BLaER1 treated with 17β-estradiol and CSF1 and Interleukin-3, amounts not matched to agents 10 nM and 100 nM (cell line): ENCODE data around the gene TP63.

ENCODE experiments used
- H3K27ac ChIP-seq, 11 experiments: shearing (Covaris generic); formaldehyde crosslinking; 2 replicates each; pipeline ENCODE4 v1.8.1; 2022
- H3K27me3 ChIP-seq, 11 experiments: shearing (Covaris generic); formaldehyde crosslinking; 2 replicates each; pipeline ENCODE4 v1.8.1; 2022
- H3K36me3 ChIP-seq, 11 experiments: shearing (Covaris generic); formaldehyde crosslinking; 2 replicates each; pipeline ENCODE4 v1.8.1; 2022
- H3K4me1 ChIP-seq, 10 experiments: shearing (Covaris generic); formaldehyde crosslinking; 2 replicates each; pipeline ENCODE4 v1.8.1; 2022
- H3K4me2 ChIP-seq, 11 experiments: shearing (Covaris generic); formaldehyde crosslinking; 2 replicates each; pipeline ENCODE4 v1.8.1; 2022
- H3K4me3 ChIP-seq, 10 experiments: shearing (Covaris generic); formaldehyde crosslinking; 2 replicates each; pipeline ENCODE4 v1.8.1; 2022
- H3K9ac ChIP-seq, 11 experiments: shearing (Covaris generic); formaldehyde crosslinking; 2 replicates each; pipeline ENCODE4 v1.8.1; 2022
- H3K9me3 ChIP-seq, 11 experiments: shearing (Covaris generic); formaldehyde crosslinking; replicated peaks in 1 of 11; 2 replicates each; pipeline ENCODE4 v1.8.1; 2022
- H4K20me1 ChIP-seq, 11 experiments: shearing (Covaris generic); formaldehyde crosslinking; 2 replicates each; pipeline ENCODE4 v1.8.1; 2022
- Cebpa-rat ChIP-seq, 11 experiments: shearing (Covaris generic); IDR thresholded peaks; 2 replicates each; pipeline ENCODE4 v1.8.1; 2022

The TP63 gene

DNA sequence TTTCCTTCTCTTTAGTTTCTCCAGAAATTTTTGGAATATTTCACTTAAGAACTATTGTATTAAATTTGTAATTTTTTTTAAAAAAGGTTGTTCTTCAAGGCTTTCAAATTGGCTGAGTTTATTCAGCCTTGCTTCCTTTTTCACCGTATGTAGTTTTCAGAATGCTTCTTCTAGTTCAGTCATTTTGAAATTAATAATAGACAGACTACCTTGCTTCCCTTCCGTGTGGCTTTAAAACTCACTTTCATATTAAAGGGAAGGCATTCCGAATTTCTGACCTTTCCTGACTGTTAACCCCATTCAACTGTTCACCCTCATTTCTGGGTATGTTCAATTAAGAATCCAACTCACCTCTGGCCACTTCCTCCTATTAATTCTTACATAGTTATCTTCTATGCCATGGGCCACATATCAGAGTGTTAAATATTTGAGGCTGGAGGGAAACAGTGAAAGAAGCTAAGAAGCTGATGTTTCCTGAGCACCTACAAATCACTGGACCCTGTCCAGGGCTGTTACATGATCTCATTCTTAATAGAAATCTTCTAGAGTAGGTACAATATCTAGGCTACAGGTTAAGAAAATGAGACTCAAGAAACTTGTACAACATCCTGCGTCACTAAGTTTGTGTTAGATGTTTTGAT is 252.0 kb downstream of the TP63 start:
- Histone ChIP-seq H3K9me3 (no peaks in the 10 kb centered on the region), H3K27me3 (no peaks in the 10 kb centered on the region), H3K36me3 (no peaks in the 10 kb centered on the region), H4K20me1 (no peaks in the 10 kb centered on the region), H3K9ac (no peak overlapping the region), H3K4me1 (0 out of 20 replicates have a peak, but pooled peaks cover 0 to under 1% (median 0%) of the 10 kb centered on the region in 10 experiments), H3K4me2 (no peak overlapping the region), H3K27ac (no peak overlapping the region), H3K4me3 (no peak overlapping the region)
- TF ChIP-seq Cebpa-rat (IDR thresholded peaks at IDR 0.05), result no peak

GRCh38 chr3:189890496-189890895 is 259.3 kb downstream of the TP63 start:
- H3K27ac ChIP-seq, result no peak overlapping the region
- H4K20me1 ChIP-seq, result no peaks in the 10 kb centered on the region
- no peak for TF ChIP-seq Cebpa-rat (IDR thresholded peaks at IDR 0.05)
- no peak overlapping the region for H3K4me2 ChIP-seq
- peaks cover 0 to 5% (median under 1%) of the 10 kb centered on the region in 10 experiments; a peak in 9 of 20 replicates for H3K4me1 ChIP-seq
- H3K9me3 ChIP-seq, result no peaks in the 10 kb centered on the region
- H3K9ac ChIP-seq, result no peak overlapping the region
- H3K4me3 ChIP-seq, result no peak overlapping the region
- H3K27me3 ChIP-seq, result no peaks in the 10 kb centered on the region
- no peaks in the 10 kb centered on the region for H3K36me3 ChIP-seq

- Histone ChIP-seq H3K36me3 (no peaks in the 10 kb centered on the region), H3K4me2 (peak overlapping the region in 2 of 11 experiments; percentile 24 to 43; a peak in 2 of 22 replicates), H3K4me3 (no peak overlapping the region), H3K9me3 (no peaks in the 10 kb centered on the region), H3K27me3 (no peaks in the 10 kb centered on the region), H3K9ac (no peak overlapping the region), H3K27ac (no peak overlapping the region), H3K4me1 (peaks cover 0 to 16% (median 7%) of the 10 kb centered on the region in 10 experiments; a peak in 12 of 20 replicates), H4K20me1 (no peaks in the 10 kb centered on the region)
- no peak for TF ChIP-seq Cebpa-rat (IDR thresholded peaks at IDR 0.05)
Observed at GRCh38 chr3:189896533-189896932, 265.3 kb downstream of the TP63 start.

- Histone ChIP-seq H3K9ac (no peak overlapping the region), H4K20me1 (no peaks in the 10 kb centered on the region), H3K9me3 (no peaks in the 10 kb centered on the region), H3K27me3 (no peaks in the 10 kb centered on the region), H3K4me1 (peaks cover 0 to 16% (median 7%) of the 10 kb centered on the region in 10 experiments; a peak in 12 of 20 replicates), H3K36me3 (no peaks in the 10 kb centered on the region), H3K27ac (no peak overlapping the region), H3K4me2 (no peak overlapping the region), H3K4me3 (no peak overlapping the region)
- TF ChIP-seq Cebpa-rat (IDR thresholded peaks at IDR 0.05), result no peak
Observed at GRCh38 chr3:189897406-189897805, 266.2 kb downstream of the TP63 start.

DNA sequence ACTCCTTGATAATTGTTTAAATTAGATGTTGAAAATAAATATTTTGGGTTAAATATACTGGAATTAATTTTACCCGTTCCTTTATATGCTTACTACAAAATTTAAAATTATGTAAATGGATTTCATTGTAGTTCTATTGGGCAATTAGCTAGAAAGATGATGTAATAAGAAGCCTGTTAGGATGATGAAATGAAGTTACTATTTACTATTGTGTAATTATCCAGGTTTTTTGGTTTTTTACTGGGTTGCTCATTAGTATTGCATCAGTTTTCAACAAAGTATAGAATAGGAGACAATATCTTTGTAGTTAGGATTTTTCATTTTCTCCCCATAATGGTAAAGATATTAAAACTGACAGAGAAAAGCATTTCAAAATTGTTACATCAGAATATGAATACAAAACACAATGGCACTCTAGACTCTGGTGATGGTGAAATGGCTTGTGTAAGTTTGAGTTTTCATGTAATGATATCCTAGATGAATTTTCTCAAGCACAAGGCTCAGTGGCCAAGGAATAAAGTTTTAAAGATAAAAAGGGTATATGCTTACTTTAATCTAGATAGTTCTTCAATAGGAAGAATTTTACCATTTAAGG is 267.5 kb downstream of the TP63 start:
- Histone ChIP-seq H3K36me3 (no peaks in the 10 kb centered on the region), H3K27me3 (no peaks in the 10 kb centered on the region), H4K20me1 (no peaks in the 10 kb centered on the region), H3K4me2 (no peak overlapping the region), H3K4me1 (peaks cover 0 to 16% (median 7%) of the 10 kb centered on the region in 10 experiments; a peak in 12 of 20 replicates), H3K4me3 (no peak overlapping the region), H3K27ac (no peak overlapping the region), H3K9ac (no peak overlapping the region), H3K9me3 (no peaks in the 10 kb centered on the region)
- no peak for TF ChIP-seq Cebpa-rat (IDR thresholded peaks at IDR 0.05)

GRCh38 chr3:189899186-189899585 is 268.0 kb downstream of the TP63 start:
- H3K27ac ChIP-seq, result no peak overlapping the region
- no peaks in the 10 kb centered on the region for H3K27me3 ChIP-seq

DNA sequence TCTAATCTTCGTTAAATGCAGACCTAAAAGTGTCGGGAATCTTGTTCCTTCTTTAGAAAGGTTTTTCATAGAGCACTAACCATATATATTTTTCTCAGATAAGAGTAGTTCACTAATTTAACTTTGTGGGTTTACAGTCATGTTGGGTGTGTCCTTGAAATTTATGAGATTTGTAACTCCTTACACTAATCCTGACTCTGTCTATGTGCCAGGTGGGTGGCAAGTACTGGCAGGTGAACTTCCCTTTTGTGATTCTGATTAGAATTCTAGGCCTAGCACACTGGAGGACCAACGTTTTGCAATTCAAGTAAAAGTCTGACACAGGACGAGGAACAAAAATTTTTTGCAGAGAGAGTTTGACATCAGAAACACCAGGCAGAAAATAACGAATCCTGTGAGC is 269.4 kb downstream of the TP63 start:
- no peaks in the 10 kb centered on the region for H4K20me1 ChIP-seq
- no peaks in the 10 kb centered on the region for H3K36me3 ChIP-seq
- peaks cover 0 to 11% (median 6%) of the 10 kb centered on the region in 10 experiments; a peak in 12 of 20 replicates for H3K4me1 ChIP-seq
- no peak overlapping the region for H3K4me3 ChIP-seq
- no peak overlapping the region for H3K27ac ChIP-seq
- no peak overlapping the region for H3K9ac ChIP-seq
- TF ChIP-seq Cebpa-rat (IDR thresholded peaks at IDR 0.05), result no peak
- H3K27me3 ChIP-seq, result no peaks in the 10 kb centered on the region
- H3K9me3 ChIP-seq, result no peaks in the 10 kb centered on the region
- H3K4me2 ChIP-seq, result no peak overlapping the region

More at GRCh38 chr3:189899186-189899585, 268.0 kb downstream of the TP63 start:
- Histone ChIP-seq H3K9me3 (no peaks in the 10 kb centered on the region), H3K4me3 (no peak overlapping the region), H3K36me3 (no peaks in the 10 kb centered on the region), H4K20me1 (no peaks in the 10 kb centered on the region), H3K4me2 (no peak overlapping the region), H3K9ac (no peak overlapping the region), H3K4me1 (peaks cover 0 to 16% (median 7%) of the 10 kb centered on the region in 10 experiments; a peak in 12 of 20 replicates)
- no peak for TF ChIP-seq Cebpa-rat (IDR thresholded peaks at IDR 0.05)

- no peak overlapping the region for H3K27ac ChIP-seq
Observed at GRCh38 chr3:189901481-189901880, 270.3 kb downstream of the TP63 start.

GRCh38 chr3:189902230-189903186 is 271.3 kb downstream of the TP63 start:
- Histone ChIP-seq H4K20me1 (no peaks in the 10 kb centered on the region), H3K27me3 (no peaks in the 10 kb centered on the region), H3K9me3 (no peaks in the 10 kb centered on the region), H3K36me3 (no peaks in the 10 kb centered on the region), H3K9ac (no peak overlapping the region), H3K4me1 (no peaks in the 10 kb centered on the region), H3K4me2 (no peak overlapping the region), H3K4me3 (no peak overlapping the region), H3K27ac (no peak overlapping the region)
- no peak for TF ChIP-seq Cebpa-rat (IDR thresholded peaks at IDR 0.05)

More at GRCh38 chr3:189901481-189901880, 270.3 kb downstream of the TP63 start:
- H3K4me1 ChIP-seq, result peaks cover 0 to 2% (median 0%) of the 10 kb centered on the region in 10 experiments; a peak in 1 of 20 replicates
- no peaks in the 10 kb centered on the region for H4K20me1 ChIP-seq
- no peak overlapping the region for H3K4me2 ChIP-seq
- TF ChIP-seq Cebpa-rat (IDR thresholded peaks at IDR 0.05), result no peak
- no peaks in the 10 kb centered on the region for H3K27me3 ChIP-seq
- no peak overlapping the region for H3K4me3 ChIP-seq
- no peak overlapping the region for H3K9ac ChIP-seq
- no peaks in the 10 kb centered on the region for H3K36me3 ChIP-seq
- H3K9me3 ChIP-seq, result no peaks in the 10 kb centered on the region
